ENCODE results near the gene CALD1. TPM values are rescaled to one million over a fixed set of nuclear protein-coding genes. Genes with fewer than 3 reads are reported as not detected.
"Not testable (repeated sequence)": the region's sequence is repeated elsewhere in the genome, so short reads cannot be mapped to it uniquely, and the experiment has no call there.

The CALD1 gene
- polyA plus RNA-seq, 1 donor, result 191 TPM

- Histone ChIP-seq H3K9me3 (ENCODE audit: control insufficient read depth, low read depth, low read length) (peaks cover 18% of the 10 kb centered on the region), H3K4me3 (ENCODE audit: low read length) (no peak overlapping the region), H3K27ac (ENCODE audit: low read length) (no peak overlapping the region), H3K36me3 (ENCODE audit: control insufficient read depth, insufficient read depth, low read length) (peaks cover 19% of the 10 kb centered on the region), H3K27me3 (ENCODE audit: control insufficient read depth, insufficient read depth, low read length) (no peaks in the 10 kb centered on the region), H3K4me1 (ENCODE audit: control insufficient read depth, insufficient read depth, low read length) (no peaks in the 10 kb centered on the region)
- WGBS (ENCODE audit: insufficient coverage, low lambda C conversion rate), result 82% methylated on average over 1 of the region's 4 CpGs
- no peak for DNase-seq
Measured at GRCh38 chr7:134968110-134968509, 188.7 kb downstream of the CALD1 start.

GRCh38 chr7:134981645-134982044 lies 202.2 kb downstream of the CALD1 start:
- H3K4me1 ChIP-seq (ENCODE audit: control insufficient read depth, insufficient read depth, low read length); H3K36me3 ChIP-seq (ENCODE audit: control insufficient read depth, insufficient read depth, low read length); DNase-seq; H3K27ac ChIP-seq (ENCODE audit: low read length); H3K27me3 ChIP-seq (ENCODE audit: control insufficient read depth, insufficient read depth, low read length); H3K9me3 ChIP-seq (ENCODE audit: control insufficient read depth, low read depth, low read length); H3K4me3 ChIP-seq (ENCODE audit: low read length): not testable (repeated sequence)
- no CpG with 5 or more reads among the region's 3 CpGs for whole genome bisulfite sequencing (ENCODE audit: insufficient coverage, low lambda C conversion rate)

GRCh38 chr7:134985894-134986362 lies 206.5 kb downstream of the CALD1 start:
- 88% methylated on average over 4 of the region's 8 CpGs for WGBS (ENCODE audit: insufficient coverage, low lambda C conversion rate)
- Histone ChIP-seq H3K36me3 (ENCODE audit: control insufficient read depth, insufficient read depth, low read length) (no peaks in the 10 kb centered on the region), H3K4me3 (ENCODE audit: low read length) (peak overlapping the region; percentile 72)

GRCh38 chr7:134986363-134987251 lies 207.2 kb downstream of the CALD1 start, which contains the start of gene AGBL3:
Gene AGBL3, plus strand, starts transcription at chr7:134986508. Its CDS starts 1,426 bp downstream, at chr7:134987934.
- Histone ChIP-seq H3K4me3 (ENCODE audit: low read length) (peak within 1 kb of the TSS; percentile 72), H3K36me3 (ENCODE audit: control insufficient read depth, insufficient read depth, low read length) (no peaks in the 10 kb centered on the region), H3K27ac (ENCODE audit: low read length) (peak within 1 kb of the TSS; percentile 75), H3K4me1 (ENCODE audit: control insufficient read depth, insufficient read depth, low read length) (peaks cover 3% of the 10 kb centered on the region), H3K9me3 (ENCODE audit: control insufficient read depth, low read depth, low read length) (no peaks in the 10 kb centered on the region), H3K27me3 (ENCODE audit: control insufficient read depth, insufficient read depth, low read length) (no peaks in the 10 kb centered on the region)
- WGBS (ENCODE audit: insufficient coverage, low lambda C conversion rate), result no CpG with 5 or more reads among the region's 70 CpGs
- DNase-seq, result peak; percentile 93 to 95

More at GRCh38 chr7:134985894-134986362, 206.5 kb downstream of the CALD1 start:
- Histone ChIP-seq H3K27ac (ENCODE audit: low read length) (peak overlapping the region; percentile 75), H3K9me3 (ENCODE audit: control insufficient read depth, low read depth, low read length) (no peaks in the 10 kb centered on the region), H3K27me3 (ENCODE audit: control insufficient read depth, insufficient read depth, low read length) (no peaks in the 10 kb centered on the region), H3K4me1 (ENCODE audit: control insufficient read depth, insufficient read depth, low read length) (peaks cover 3% of the 10 kb centered on the region)
- DNase-seq, result no peak

- 68% methylated on average over 5 of the region's 5 CpGs for whole genome bisulfite sequencing (ENCODE audit: insufficient coverage, low lambda C conversion rate)
- Histone ChIP-seq H3K4me1 (ENCODE audit: control insufficient read depth, insufficient read depth, low read length) (peaks cover 5% of the 10 kb centered on the region), H3K4me3 (ENCODE audit: low read length) (no peak overlapping the region), H3K9me3 (ENCODE audit: control insufficient read depth, low read depth, low read length) (no peaks in the 10 kb centered on the region), H3K36me3 (ENCODE audit: control insufficient read depth, insufficient read depth, low read length) (no peaks in the 10 kb centered on the region), H3K27ac (ENCODE audit: low read length) (no peak overlapping the region), H3K27me3 (ENCODE audit: control insufficient read depth, insufficient read depth, low read length) (no peaks in the 10 kb centered on the region)
- no peak for DNase-seq
Measured at GRCh38 chr7:134988161-134988560, 208.7 kb downstream of the CALD1 start.

- H3K4me1 ChIP-seq (ENCODE audit: control insufficient read depth, insufficient read depth, low read length), result peaks cover 9% of the 10 kb centered on the region
- DNase-seq, result peak in 1 of 2 donors; percentile 45
- peaks cover 8% of the 10 kb centered on the region for H3K36me3 ChIP-seq (ENCODE audit: control insufficient read depth, insufficient read depth, low read length)
- H3K27ac ChIP-seq (ENCODE audit: low read length), result peak overlapping the region; percentile 16
- no CpG with 5 or more reads among the region's 2 CpGs for WGBS (ENCODE audit: insufficient coverage, low lambda C conversion rate)
- H3K4me3 ChIP-seq (ENCODE audit: low read length), result no peak overlapping the region
- H3K9me3 ChIP-seq (ENCODE audit: control insufficient read depth, low read depth, low read length), result no peaks in the 10 kb centered on the region
- no peaks in the 10 kb centered on the region for H3K27me3 ChIP-seq (ENCODE audit: control insufficient read depth, insufficient read depth, low read length)
Measured at GRCh38 chr7:134991469-134992339, 212.3 kb downstream of the CALD1 start.

- no peak for DNase-seq
- peak overlapping the region; percentile 16 for H3K27ac ChIP-seq (ENCODE audit: low read length)
- 100% methylated on average over 1 of the region's 6 CpGs for WGBS (ENCODE audit: insufficient coverage, low lambda C conversion rate)
Measured at GRCh38 chr7:134992626-134993179, 213.3 kb downstream of the CALD1 start.

GRCh38 chr7:134993877-134994456 lies 214.5 kb downstream of the CALD1 start:
- Histone ChIP-seq H3K4me1 (ENCODE audit: control insufficient read depth, insufficient read depth, low read length) (peaks cover 9% of the 10 kb centered on the region), H3K27me3 (ENCODE audit: control insufficient read depth, insufficient read depth, low read length) (no peaks in the 10 kb centered on the region), H3K9me3 (ENCODE audit: control insufficient read depth, low read depth, low read length) (no peaks in the 10 kb centered on the region), H3K36me3 (ENCODE audit: control insufficient read depth, insufficient read depth, low read length) (peaks cover 8% of the 10 kb centered on the region), H3K27ac (ENCODE audit: low read length) (no peak overlapping the region), H3K4me3 (ENCODE audit: low read length) (no peak overlapping the region)
- DNase-seq, result no peak
- whole genome bisulfite sequencing (ENCODE audit: insufficient coverage, low lambda C conversion rate), result no CpG with 5 or more reads among the region's 2 CpGs

More at GRCh38 chr7:134992626-134993179, 213.3 kb downstream of the CALD1 start:
- Histone ChIP-seq H3K9me3 (ENCODE audit: control insufficient read depth, low read depth, low read length) (no peaks in the 10 kb centered on the region), H3K27me3 (ENCODE audit: control insufficient read depth, insufficient read depth, low read length) (no peaks in the 10 kb centered on the region), H3K36me3 (ENCODE audit: control insufficient read depth, insufficient read depth, low read length) (peaks cover 8% of the 10 kb centered on the region), H3K4me3 (ENCODE audit: low read length) (no peak overlapping the region), H3K4me1 (ENCODE audit: control insufficient read depth, insufficient read depth, low read length) (peaks cover 9% of the 10 kb centered on the region)

GRCh38 chr7:134995239-134996096 lies 216.0 kb downstream of the CALD1 start:
- Histone ChIP-seq H3K4me3 (ENCODE audit: low read length) (no peak overlapping the region), H3K27me3 (ENCODE audit: control insufficient read depth, insufficient read depth, low read length) (no peaks in the 10 kb centered on the region), H3K9me3 (ENCODE audit: control insufficient read depth, low read depth, low read length) (no peaks in the 10 kb centered on the region), H3K27ac (ENCODE audit: low read length) (no peak overlapping the region), H3K36me3 (ENCODE audit: control insufficient read depth, insufficient read depth, low read length) (peaks cover 8% of the 10 kb centered on the region), H3K4me1 (ENCODE audit: control insufficient read depth, insufficient read depth, low read length) (peaks cover 9% of the 10 kb centered on the region)
- no CpG with 5 or more reads among the region's 6 CpGs for WGBS (ENCODE audit: insufficient coverage, low lambda C conversion rate)
- peak in 1 of 2 donors; percentile 16 for DNase-seq

All from large intestine (tissue), 3 donors.